ENCODE data around the gene FNDC10.

FNDC10 gene

GRCh38 chr1:1574721-1575537 is 25.0 kb downstream of the FNDC10 start, which contains the start of gene SSU72:
Gene SSU72 (minus strand): TSS chr1:1574863. CDS start chr1:1574557, 306 bp downstream.
- no peak for TF ChIP-seq CTCF (conservative IDR thresholded peaks at IDR 0.05)
- H3K27ac ChIP-seq = peak within 1 kb of the TSS; percentile 100

- TF ChIP-seq CTCF (conservative IDR thresholded peaks at IDR 0.05) = peak; percentile 18; the same call in 1 of the 2 replicates
Measured at GRCh38 chr1:1573843-1574720, 25.9 kb downstream of the FNDC10 start.

GRCh38 chr1:1569341-1569740 is 30.6 kb downstream of the FNDC10 start:
- no peak for TF ChIP-seq CTCF (conservative IDR thresholded peaks at IDR 0.05)
- no peak overlapping the region for H3K27ac ChIP-seq

More at GRCh38 chr1:1573843-1574720, 25.9 kb downstream of the FNDC10 start:
- peak overlapping the region; percentile 100 for H3K27ac ChIP-seq

- no peak overlapping the region for H3K27ac ChIP-seq
- no peak for TF ChIP-seq CTCF (conservative IDR thresholded peaks at IDR 0.05)
Measured at GRCh38 chr1:1567891-1568291, 32.0 kb downstream of the FNDC10 start.

GRCh38 chr1:1567152-1567875 is 32.6 kb downstream of the FNDC10 start:
- H3K27ac ChIP-seq = no peak overlapping the region
- no peak for TF ChIP-seq CTCF (conservative IDR thresholded peaks at IDR 0.05)

- no peak overlapping the region for H3K27ac ChIP-seq
- TF ChIP-seq CTCF (conservative IDR thresholded peaks at IDR 0.05) = no peak
Measured at GRCh38 chr1:1565340-1565739, 34.6 kb downstream of the FNDC10 start.

Data from VCaP (cell line).